Effector memory CD4-positive, alpha-beta T cell (primary cell): ENCODE measurements around the gene FTSJ3.

ENCODE experiments used
- DNase-seq, 3 donors: peaks; one replicate each; pipeline ENCODE4 v3.0.0-alpha.2; 2020
- H3K27ac ChIP-seq: 2 replicates; pipeline ENCODE4 v1.7.0; 2013; ENCODE audit warnings: mild to moderate bottlenecking, low read length, moderate library complexity; ENCODE audit not compliant: insufficient read depth, poor library complexity, severe bottlenecking
- H3K27me3 ChIP-seq: replicated peaks from 2 replicates; pipeline ENCODE4 v1.7.0; 2013; ENCODE audit warnings: mild to moderate bottlenecking, low read length; ENCODE audit not compliant: insufficient read depth, control insufficient read depth, poor library complexity, severe bottlenecking
- H3K36me3 ChIP-seq: 2 replicates; pipeline ENCODE4 v1.7.0; 2013; ENCODE audit warnings: mild to moderate bottlenecking, low read length, moderate library complexity; ENCODE audit not compliant: control insufficient read depth, insufficient read depth
- H3K4me1 ChIP-seq: 2 replicates; pipeline ENCODE4 v1.7.0; 2013; ENCODE audit warnings: low read length, mild to moderate bottlenecking; ENCODE audit not compliant: control insufficient read depth, insufficient read depth, poor library complexity, severe bottlenecking
- H3K4me3 ChIP-seq: 2 replicates; pipeline ENCODE4 v1.7.0; 2013; ENCODE audit warnings: low read length, low read depth, mild to moderate bottlenecking; ENCODE audit not compliant: insufficient read depth, poor library complexity, severe bottlenecking
- H3K9me3 ChIP-seq: 2 replicates; pipeline ENCODE4 v1.7.0; 2013; ENCODE audit warnings: mild to moderate bottlenecking, low read length, moderate library complexity; ENCODE audit not compliant: control insufficient read depth

FTSJ3 gene

DNA sequence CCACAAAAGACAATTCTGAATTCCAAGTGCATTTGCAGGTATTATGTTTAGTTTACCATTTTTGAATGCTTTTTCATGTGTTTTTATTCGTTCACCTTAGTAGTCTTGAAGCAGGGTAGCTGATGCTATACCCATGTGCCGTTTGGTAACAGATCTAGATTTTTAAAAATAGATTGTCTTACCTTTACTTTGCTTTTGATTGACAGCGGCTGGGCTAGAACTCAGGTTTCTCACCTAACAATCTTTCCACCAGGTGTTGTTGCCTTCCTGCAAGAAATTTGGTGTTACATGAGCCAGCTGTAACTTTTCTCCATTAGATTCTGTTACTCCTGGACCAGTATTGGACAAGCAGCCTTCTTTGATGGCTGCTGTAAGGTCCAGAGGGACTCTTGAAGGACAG lies 1.5 kb upstream of the FTSJ3 start:
- Histone ChIP-seq H3K27ac (no peak overlapping the region), H3K36me3 (peaks cover 66% of the 10 kb centered on the region), H3K4me3 (no peak overlapping the region), H3K27me3 (no peaks in the 10 kb centered on the region), H3K4me1 (peaks cover 38% of the 10 kb centered on the region), H3K9me3 (no peaks in the 10 kb centered on the region)
- no peak for DNase-seq

GRCh38 chr17:63827801-63828221 lies 348 bp upstream of the FTSJ3 start:
- Histone ChIP-seq H3K4me3 (peak overlapping the region; percentile 89), H3K36me3 (peaks cover 66% of the 10 kb centered on the region), H3K9me3 (no peaks in the 10 kb centered on the region), H3K27me3 (no peaks in the 10 kb centered on the region), H3K4me1 (peaks cover 38% of the 10 kb centered on the region), H3K27ac (peak overlapping the region; percentile 96)
- DNase-seq = no peak

DNA sequence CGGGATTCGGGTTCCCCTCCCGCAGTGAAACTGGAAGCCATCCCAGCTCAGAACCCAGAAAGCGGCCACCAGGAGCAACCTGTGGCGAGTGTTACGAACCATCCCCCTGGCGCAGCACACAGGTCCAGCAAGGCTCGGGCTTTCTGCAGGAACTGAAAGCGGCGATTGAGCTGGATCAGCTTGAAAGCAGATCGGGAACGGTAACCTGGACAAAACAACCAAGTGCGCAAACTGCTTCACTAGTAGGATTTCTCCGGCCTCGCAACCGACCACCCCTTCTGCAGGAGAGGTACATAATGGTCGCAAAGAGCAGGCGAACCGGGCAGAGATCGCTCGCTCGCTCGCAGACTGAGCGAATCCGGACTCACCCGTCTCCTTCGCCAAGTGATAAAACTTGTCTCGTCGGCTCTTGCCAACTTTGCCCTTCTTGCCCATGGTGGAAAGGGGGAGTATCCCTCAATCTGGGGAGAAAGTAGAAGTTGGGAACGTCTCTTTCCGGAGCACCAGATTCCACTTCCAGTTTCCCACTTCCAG lies 928 bp downstream of the FTSJ3 start:
- Histone ChIP-seq H3K4me3 (peak overlapping the region; percentile 89), H3K9me3 (no peaks in the 10 kb centered on the region), H3K27me3 (no peaks in the 10 kb centered on the region), H3K36me3 (peaks cover 66% of the 10 kb centered on the region), H3K27ac (peak overlapping the region; percentile 96), H3K4me1 (peaks cover 31% of the 10 kb centered on the region)
- DNase-seq = no peak

DNA sequence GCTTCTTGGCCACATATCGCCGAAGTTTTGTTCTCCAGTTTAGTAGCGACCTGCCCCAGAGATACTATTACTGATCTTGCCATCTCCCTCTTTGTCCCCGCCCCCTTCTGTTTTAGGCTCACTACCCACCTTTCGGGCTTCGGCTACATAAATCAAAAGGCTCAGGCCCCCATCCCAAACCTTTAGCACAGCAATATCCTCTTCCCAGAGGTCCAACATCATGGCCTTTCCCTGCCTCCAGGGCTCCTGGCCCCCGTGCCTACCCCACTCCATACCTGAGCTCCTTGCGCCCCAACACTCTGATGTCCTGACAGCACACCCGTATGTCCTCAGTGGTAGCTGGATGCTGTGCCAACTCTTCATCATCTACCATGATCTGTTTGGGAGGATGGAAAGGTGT lies 3.1 kb downstream of the FTSJ3 start:
- H3K9me3 ChIP-seq = no peaks in the 10 kb centered on the region
- H3K4me3 ChIP-seq = no peak overlapping the region

DNA sequence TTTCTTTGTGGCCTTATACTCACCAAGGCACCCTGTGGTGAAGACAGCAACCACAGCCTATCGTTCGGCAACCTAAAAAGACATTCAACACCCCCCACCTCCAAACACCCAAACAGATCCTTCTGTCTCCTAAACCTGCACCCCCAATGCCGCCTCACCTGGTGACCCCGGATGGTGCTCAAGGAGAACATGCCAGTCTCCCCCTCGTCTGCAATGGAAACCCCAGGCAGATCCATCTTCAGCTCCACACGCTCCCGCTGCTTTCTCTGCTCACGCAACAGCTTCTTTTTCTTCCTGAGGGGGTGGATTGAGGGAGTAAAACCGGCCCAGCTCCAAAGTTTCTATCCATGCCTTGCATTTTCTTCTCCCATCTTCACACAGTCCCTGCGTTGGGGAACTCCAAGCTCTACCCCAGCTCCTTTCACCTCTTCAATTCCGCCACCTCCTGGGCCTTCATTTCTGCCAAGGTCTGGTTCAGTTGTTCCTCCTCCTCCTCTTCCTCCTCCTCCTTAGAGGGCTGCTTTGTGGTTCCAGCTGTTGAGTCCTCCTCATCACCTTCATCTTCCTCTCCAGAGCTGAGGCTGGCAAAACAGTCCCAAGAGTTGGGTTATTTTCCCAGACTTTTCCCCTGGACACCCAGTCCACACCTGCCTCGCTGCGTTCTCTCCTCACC lies 3.7 kb downstream of the FTSJ3 start:
- Histone ChIP-seq H3K4me1 (peaks cover 17% of the 10 kb centered on the region), H3K9me3 (no peaks in the 10 kb centered on the region), H3K36me3 (peaks cover 67% of the 10 kb centered on the region), H3K27ac (no peak overlapping the region), H3K27me3 (no peaks in the 10 kb centered on the region), H3K4me3 (no peak overlapping the region)
- DNase-seq = no peak

More for the DNA sequence above, 3.1 kb downstream of the FTSJ3 start:
- Histone ChIP-seq H3K27ac (peak overlapping the region; percentile 28), H3K36me3 (peaks cover 64% of the 10 kb centered on the region), H3K4me1 (peaks cover 21% of the 10 kb centered on the region), H3K27me3 (no peaks in the 10 kb centered on the region)
- no peak for DNase-seq

DNA sequence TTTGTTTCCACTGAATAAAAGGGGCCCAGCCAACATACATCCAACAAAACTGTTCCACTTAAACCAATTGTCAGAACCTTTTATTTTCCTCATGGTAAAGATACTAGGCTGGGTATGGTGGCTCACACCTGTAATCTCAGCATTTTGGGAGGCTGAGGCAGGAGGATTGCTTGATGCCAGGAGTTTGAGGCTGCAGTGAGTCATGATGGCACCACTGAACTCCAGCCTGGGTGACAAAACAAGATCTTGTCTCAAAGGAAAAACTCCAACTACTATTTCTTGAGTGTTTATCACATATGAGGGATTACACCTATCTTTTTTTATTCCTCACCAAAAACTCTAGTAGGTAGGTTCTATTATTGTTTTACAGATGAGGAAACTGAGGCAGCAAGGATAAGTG lies 4.9 kb downstream of the FTSJ3 start:
- peaks cover 7% of the 10 kb centered on the region for H3K4me1 ChIP-seq
- H3K27me3 ChIP-seq = no peaks in the 10 kb centered on the region
- H3K36me3 ChIP-seq = peaks cover 79% of the 10 kb centered on the region
- no peak overlapping the region for H3K27ac ChIP-seq
- DNase-seq = no peak
- no peaks in the 10 kb centered on the region for H3K9me3 ChIP-seq
- H3K4me3 ChIP-seq = no peak overlapping the region

DNA sequence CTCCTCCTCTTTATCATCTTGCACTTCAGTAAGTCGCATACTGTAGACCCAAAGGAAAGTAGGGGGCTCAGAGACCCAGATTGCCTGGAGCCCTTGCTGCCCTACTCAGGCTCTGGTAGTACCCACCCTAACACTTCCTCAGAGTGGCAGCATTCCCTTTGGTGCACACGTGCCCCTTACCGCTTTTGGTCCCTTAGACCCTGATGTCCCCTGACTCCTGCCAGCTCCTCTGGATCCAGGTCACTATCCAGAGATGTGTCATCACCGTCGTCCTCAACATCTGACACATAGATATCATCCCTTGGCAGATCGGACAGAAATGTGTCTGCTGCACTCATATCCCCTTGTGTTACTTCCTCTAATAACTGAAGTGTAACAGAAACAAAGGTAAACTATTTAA lies 5.7 kb downstream of the FTSJ3 start:
- Histone ChIP-seq H3K4me3 (no peak overlapping the region), H3K9me3 (no peaks in the 10 kb centered on the region), H3K27me3 (no peaks in the 10 kb centered on the region), H3K27ac (no peak overlapping the region), H3K4me1 (peaks cover 7% of the 10 kb centered on the region), H3K36me3 (peaks cover 87% of the 10 kb centered on the region)
- DNase-seq = no peak

DNA sequence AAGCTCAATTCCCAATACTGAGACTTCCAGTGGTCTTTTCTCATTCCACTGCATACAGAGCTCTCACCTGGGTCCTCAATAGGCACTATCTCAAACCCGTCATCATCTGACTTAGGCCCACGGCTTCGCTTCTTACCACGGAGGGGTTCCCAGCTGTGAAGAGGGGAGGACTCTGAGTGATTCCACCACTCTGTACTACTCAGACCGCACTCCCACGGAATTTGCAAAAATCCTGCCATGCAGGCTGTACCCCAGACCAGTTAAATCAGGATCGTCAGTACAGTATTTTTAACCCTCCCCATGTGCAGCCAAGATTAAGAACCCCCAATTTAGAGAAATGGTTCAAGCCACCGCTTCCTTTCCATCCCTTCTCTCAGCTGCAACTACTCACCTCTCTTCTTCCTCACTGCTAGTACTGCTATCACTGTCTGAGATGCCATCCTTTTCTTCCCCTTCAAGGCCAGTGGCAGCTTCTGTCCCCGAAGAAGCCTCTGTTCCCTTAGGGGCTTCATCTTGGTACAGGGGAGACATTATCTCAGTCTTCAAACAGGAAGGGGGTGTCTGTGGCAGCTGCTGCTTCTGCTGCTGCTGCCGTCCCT lies 6.4 kb downstream of the FTSJ3 start:
- DNase-seq = no peak
- Histone ChIP-seq H3K27me3 (no peaks in the 10 kb centered on the region), H3K4me3 (no peak overlapping the region), H3K36me3 (peaks cover 94% of the 10 kb centered on the region), H3K4me1 (peaks cover 5% of the 10 kb centered on the region), H3K9me3 (no peaks in the 10 kb centered on the region), H3K27ac (no peak overlapping the region)

- Histone ChIP-seq H3K4me3 (no peak overlapping the region), H3K9me3 (no peaks in the 10 kb centered on the region), H3K36me3 (peaks cover 98% of the 10 kb centered on the region), H3K4me1 (no peaks in the 10 kb centered on the region), H3K27me3 (no peaks in the 10 kb centered on the region), H3K27ac (no peak overlapping the region)
- no peak for DNase-seq
Measured at GRCh38 chr17:63819585-63820537, 7.6 kb downstream of the FTSJ3 start.
